Subcutaneous adipose tissue (tissue), 4 donors: ENCODE measurements around the gene SCUBE2. TPM values are rescaled to one million over a fixed set of nuclear protein-coding genes. Genes with fewer than 3 reads are reported as not detected.

ENCODE experiments used
- total RNA-seq, 4 donors: library from RNA; depleted of rRNA; stranded (reverse); fragments of >200 nt; gene quantifications; one replicate each; pipeline ENCODE4 v1.1.0, GENCODE V29; 2016
- TF ChIP-seq, protein P1 (sequence below): fragments of 450-650 bp; IDR thresholded peaks from one replicate; pipeline ENCODE4 v1.5.1; 2016; ENCODE audit warnings: low read depth, mild to moderate bottlenecking, control low read depth, antibody characterized with exemption, moderate library complexity

SCUBE2 gene
- total RNA-seq, 4 donors from 2014 or later = 16.6 to 55.2 (median 31.9) TPM

DNA sequence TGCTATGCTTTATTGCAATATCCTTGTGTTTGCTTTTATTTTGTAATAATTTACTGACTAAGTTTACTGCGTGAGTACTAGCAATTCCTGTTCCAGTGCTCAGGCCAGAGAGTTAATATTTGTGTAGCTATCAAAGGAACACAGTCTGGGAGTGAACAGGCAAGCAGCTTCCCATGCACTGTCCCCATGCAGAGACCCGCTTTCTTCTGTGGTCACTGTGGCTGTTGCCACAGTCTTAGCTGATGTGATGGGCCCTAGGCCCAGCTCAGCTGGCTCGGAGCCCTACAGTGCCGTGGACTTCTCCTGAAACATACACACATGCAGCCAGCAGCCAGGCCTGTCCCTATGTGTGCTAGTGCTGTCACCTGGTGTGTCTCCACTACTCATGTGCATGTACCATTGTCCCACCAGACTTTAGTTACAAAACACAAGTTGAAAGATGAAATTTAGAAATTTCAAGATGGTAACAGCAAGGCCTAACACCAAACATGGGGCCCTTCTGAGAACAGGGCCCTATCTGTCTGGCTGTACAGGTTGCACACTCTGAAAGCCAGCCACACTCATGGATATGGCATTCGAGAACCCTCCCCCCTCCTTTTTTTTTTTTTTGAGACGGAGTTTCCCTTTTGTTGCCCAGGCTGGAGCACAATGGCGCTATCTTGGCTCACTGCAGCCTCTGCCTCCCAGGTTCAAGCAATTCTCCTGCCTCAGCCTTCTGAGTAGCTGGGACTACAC, 12.3 kb upstream of the SCUBE2 start:
- TF ChIP-seq, protein P1, sequence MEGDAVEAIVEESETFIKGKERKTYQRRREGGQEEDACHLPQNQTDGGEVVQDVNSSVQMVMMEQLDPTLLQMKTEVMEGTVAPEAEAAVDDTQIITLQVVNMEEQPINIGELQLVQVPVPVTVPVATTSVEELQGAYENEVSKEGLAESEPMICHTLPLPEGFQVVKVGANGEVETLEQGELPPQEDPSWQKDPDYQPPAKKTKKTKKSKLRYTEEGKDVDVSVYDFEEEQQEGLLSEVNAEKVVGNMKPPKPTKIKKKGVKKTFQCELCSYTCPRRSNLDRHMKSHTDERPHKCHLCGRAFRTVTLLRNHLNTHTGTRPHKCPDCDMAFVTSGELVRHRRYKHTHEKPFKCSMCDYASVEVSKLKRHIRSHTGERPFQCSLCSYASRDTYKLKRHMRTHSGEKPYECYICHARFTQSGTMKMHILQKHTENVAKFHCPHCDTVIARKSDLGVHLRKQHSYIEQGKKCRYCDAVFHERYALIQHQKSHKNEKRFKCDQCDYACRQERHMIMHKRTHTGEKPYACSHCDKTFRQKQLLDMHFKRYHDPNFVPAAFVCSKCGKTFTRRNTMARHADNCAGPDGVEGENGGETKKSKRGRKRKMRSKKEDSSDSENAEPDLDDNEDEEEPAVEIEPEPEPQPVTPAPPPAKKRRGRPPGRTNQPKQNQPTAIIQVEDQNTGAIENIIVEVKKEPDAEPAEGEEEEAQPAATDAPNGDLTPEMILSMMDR = no peak

DNA sequence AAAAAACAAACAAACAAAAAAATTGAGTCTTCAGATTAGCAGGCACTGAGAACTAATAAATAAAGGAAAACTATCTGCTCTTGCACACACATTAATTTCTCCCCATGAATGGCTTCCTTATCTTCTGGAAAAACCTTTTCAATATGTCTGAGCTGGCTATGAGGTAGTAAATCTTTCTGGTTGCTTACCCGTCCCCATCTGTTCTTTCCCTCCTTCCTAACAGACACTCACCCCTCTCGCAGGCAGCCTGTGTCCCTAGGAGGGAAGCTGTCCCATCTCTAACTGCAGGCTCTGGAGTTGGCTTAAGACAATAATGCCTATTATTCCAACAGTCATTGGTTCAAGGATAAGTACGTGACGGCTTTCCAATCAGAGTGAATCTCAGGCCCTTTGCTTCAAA, 8.2 kb upstream of the SCUBE2 start:
- TF ChIP-seq, protein P1 = no peak

DNA sequence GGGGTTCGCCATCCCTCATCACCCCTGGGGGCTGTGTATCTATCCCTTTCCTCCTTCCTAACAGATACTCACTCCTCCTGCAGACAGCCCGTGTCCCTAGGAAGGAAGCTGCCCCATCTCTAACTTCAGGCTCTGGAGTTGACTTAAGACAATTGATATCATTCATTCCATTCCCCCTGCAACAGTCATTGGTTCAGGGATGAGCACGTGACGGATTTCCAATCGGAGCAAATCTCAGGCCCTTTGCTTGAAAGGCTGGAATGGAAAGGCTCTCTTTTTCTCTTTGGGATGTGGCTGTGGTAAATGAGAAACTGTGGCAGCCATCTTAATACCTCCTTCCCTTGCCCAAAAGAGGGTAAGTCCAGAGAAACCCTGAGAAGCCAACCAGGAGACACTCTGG, 5.0 kb upstream of the SCUBE2 start:
- TF ChIP-seq, protein P1 = no peak

DNA sequence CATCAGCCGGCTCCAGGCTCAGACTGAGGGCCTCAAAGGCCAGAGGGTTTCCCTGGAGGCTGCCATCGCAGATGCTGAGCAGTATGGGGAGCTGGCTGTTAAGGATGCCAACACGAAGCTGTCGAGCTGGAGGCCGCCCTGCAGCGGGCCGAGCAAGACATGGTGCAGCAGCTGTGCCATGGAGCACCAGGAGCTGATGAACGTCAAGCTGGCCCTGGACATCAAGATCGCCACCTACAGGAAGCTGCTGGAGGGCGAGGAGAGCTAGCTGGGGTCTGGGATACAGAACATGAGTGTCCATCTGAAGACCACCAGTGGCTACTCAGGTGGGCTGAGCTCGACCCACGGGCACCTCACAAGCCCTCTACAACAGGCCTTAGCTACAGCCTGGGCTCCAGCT, 4.0 kb upstream of the SCUBE2 start:
- TF ChIP-seq, protein P1 = no peak

DNA sequence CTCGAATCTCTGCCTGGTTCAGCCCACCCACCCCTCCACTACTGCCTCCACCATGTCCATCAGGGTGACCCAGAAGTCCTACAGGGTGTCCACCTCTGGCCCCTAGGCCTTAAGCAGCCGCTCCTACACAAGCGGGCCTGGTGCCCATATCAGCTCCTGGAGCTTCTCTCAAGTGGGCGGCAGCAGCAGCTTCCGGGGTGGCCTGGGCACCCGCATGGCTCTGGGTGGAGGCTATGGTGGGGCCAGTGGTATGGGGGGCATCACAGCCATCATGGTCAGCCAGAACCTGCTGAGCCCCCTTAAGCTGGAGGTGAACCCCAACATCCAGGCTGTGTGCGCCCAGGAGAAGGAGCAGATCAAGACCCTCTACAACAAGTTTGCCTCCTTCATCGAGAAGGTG, 3.0 kb upstream of the SCUBE2 start:
- TF ChIP-seq, protein P1 = no peak

DNA sequence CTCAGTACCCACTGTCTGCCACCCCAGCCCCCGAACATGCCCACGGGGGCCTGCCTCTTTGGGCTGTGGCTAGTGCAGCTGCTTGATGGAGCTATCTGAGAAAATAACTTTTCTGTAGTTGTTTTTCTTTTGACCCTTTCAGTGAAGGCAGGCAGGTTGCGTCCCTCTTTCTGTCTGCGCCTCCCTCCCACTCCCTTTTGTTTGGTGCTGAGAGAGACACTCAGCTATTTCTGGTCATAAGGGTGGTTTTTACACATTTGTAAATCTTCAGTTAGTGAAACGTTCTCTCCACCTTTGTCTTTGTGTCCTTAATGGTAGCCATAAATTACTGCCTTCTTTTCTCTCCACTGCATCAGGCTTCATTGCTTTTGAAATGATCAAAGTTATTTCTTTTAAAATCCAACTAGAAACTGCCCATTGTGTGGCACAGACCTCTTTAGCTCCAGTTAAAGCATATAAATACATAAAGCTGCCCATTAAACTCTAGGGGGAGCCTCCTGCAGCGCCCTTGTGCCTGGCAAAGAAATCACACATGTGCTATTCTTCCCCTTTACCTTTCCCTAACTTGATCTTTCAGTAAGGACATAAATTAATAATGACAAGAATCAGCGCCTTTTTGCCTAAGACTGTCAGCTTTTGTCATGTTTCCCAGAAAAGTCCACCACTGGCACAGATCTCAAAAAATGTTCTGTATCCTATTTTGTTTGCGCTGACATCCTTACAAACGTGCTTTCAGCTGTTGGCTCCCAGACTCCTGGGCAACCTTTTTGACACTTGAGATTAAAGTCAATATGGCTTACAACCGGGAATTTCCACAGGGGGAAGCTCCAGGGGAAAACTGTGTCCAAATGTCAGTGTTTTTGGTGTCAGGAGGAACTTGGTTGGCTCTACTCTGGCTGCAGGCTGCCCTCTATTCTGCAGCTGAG, 1.7 kb upstream of the SCUBE2 start:
- TF ChIP-seq, protein P1 = no peak

DNA sequence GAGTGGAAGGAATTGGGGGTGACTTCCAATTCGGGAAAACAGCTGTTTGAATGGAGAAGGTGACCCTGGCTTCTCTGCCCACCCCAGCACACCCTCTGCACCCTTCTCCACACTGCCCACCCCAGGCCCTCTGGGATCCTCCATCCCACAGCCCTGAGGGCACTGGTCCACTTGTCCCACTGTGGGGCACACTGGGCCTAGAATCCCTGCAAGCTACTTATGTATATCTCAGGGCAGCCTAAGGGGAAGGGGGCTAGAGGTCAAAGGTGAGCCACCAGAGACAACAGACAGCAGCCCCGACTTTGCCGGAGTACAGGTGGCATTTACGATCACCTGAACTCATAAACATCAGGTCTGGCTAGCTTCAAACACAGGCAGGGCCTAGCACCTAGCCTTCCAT, 673 bp upstream of the SCUBE2 start:
- TF ChIP-seq, protein P1 = no peak
